Measurements from ENCODE around the gene VTI1A.

DNA sequence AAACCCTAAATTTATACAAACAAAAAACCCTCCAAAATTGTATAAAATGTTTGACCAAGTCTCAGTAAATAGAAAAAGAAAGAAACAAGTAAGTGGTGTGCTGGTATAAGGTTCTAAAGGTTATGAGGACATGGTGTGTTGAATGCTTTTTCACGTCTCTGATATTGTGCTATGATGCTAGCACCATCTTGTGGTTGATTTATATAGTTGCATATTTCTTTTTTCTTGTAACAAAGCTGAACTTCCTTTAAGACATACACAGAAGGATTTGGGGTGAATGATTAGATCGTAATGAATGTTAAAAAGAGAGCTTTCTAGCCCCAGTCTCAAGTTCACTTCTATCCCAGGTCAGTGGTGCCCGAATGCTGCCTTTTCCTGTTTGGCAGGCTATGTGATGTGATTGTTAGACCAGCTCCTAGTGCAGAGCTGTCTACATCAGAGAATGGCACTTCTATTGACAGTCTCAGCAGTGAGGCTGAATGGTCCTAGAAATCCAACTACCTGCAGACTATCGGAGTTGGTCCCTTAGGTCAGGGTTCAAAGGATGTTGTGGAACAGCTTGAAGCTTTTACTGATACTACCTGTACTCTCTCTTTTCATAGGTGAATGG is 25.0 kb downstream of the VTI1A start:
- TF ChIP-seq POLR2AphosphoS5 (IDR thresholded peaks at IDR 0.05; ENCODE audit: borderline replicate concordance, low read depth, low read length) (no peak), EZH2 (IDR thresholded peaks at IDR 0.05) (no peak), FOXP2 (optimal IDR thresholded peaks at IDR 0.05; ENCODE audit: control extremely low read depth, extremely low read length, insufficient read depth) (no peak)

Measured in SK-N-MC (cell line).